Superior temporal gyrus (tissue), 1 donor: ENCODE measurements around the gene ARL3.
"Not testable (repeated sequence)": the region's sequence is repeated elsewhere in the genome, so short reads cannot be mapped to it uniquely, and the experiment has no call there.

Source experiments
- DNase-seq: peaks from one replicate; pipeline ENCODE4 v3.0.0-alpha.2; 2016; ENCODE audit errors: extremely low spot score

The ARL3 gene

DNA sequence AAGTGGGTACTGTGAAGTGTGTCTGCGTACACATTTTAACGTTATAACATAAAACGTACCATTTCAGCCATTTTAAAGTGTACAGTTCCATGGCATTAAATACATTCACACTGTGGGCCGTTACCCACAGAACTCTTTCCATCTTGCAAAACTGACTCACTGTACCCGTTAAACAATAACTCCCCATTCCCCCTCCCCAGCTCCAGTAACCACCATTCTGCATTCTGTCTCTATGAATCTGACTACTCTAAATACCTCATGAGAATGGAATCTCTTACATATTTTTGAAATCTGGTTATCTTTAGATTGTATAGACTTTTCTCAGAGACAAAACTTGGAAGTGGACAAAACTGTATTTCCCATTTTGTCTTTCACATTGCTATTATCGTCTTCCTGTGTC lies 9.3 kb downstream of the ARL3 start:
- DNase-seq = no peak

DNA sequence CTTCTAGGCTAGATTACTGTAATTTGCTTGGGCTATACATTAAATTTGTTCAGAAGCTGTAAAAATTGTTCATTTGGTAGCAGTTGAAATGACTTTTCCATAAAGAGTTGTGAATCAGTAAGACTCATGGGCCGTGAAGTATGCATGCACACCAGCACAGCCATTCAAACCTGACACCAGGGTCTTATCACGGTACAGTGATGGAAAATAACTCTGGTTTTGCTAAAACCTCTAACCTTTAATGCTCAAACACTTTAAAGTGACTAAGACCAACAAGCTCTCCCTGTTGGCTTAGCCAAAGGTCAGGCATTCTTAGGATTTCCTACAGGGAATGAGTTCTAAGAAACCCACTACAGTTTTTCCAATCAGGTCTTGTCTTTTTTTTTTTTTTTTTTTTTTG lies 11.5 kb downstream of the ARL3 start:
- no peak for DNase-seq

DNA sequence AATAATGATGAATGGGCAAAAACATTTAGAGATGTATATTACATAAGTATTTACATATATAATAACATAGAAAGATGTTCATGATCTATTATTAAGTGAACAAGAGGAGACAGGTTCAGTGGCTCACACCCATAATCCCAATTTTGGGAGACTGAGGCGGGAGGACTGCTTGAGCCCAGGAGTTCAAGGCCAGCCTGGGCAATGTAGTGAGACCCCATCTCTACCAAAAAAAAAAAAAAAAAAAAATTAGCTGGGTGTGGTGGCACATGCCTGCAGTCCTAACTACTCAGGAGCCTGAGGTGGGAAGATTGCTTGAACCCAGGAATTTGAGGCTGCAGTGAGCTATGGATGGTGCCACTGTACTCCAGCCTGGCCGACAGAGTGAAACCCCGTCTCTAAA lies 12.4 kb downstream of the ARL3 start:
- DNase-seq = no peak

DNA sequence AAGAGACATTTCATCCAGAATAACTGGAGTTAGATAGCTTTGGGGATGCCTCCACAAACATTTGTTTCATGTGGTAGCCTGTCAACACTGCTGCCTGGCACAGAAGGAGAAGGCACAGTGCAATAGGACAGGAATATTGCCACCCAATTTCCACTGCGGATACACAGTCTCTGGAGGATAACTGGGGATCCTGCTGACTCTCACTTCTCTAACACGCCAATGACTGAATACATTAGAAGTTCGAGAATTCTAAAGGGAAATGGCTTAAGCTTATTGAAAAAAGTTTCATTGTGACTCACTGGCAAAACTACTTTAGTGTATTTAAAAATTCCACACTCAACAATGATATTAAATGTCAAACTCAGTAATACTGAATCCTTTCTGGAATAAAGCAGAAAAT lies 12.9 kb downstream of the ARL3 start:
- DNase-seq = no peak

DNA sequence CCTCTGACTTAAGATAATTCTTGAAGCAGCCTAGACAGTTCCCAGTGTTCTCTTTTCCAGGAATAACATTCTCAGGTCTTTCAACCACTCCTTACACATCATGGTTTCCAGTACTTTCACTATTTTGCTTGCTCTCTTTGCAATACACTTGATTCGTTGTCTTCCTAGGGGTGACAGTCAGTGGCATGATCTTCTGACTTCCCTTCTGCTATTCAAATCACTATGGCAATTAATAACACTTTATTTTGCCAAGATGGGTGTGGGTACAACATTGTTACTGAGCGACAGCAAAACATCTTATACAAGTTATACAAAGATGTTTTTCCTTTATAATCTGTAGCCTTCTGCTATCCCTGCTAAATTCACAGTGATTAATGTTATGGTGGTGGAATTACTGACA lies 15.3 kb downstream of the ARL3 start:
- DNase-seq = no peak

DNA sequence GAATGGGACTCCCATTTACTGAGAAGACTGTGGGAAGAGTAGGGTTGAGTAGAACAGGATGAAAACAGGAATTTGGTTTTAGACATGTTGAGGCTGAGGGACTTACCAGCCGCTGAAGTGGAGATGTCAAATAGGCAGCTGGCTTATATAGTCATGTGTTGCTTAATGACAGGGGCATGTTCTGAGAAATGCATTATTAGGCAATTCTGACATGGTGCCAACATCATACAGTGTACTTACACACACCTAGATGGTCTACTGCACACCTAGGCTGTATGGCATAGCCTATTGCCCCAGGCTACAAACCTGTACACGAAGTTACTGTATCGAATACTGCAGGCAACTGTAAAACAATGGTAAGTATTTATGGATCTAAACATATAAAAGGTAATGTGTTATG lies 17.5 kb downstream of the ARL3 start:
- no peak for DNase-seq

DNA sequence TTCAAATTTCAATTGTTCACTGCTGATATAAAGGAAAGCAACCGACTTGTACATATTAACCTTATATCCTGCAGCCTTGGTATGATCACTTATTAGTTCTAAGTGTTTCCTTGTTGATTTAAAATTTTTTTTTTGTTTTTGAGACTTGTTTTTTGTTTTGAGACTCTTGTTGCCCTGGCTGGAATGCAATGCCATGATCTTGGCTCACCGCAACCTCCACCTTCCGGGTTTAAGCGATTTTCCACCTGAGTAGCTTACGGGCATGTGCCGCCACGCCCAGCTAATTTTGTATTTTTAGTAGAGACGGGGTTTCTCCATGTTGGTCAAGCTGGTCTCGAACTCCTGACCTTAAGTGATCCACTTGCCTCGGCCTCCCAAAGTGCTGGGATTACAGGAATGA lies 18.8 kb downstream of the ARL3 start:
- not testable (repeated sequence) for DNase-seq

DNA sequence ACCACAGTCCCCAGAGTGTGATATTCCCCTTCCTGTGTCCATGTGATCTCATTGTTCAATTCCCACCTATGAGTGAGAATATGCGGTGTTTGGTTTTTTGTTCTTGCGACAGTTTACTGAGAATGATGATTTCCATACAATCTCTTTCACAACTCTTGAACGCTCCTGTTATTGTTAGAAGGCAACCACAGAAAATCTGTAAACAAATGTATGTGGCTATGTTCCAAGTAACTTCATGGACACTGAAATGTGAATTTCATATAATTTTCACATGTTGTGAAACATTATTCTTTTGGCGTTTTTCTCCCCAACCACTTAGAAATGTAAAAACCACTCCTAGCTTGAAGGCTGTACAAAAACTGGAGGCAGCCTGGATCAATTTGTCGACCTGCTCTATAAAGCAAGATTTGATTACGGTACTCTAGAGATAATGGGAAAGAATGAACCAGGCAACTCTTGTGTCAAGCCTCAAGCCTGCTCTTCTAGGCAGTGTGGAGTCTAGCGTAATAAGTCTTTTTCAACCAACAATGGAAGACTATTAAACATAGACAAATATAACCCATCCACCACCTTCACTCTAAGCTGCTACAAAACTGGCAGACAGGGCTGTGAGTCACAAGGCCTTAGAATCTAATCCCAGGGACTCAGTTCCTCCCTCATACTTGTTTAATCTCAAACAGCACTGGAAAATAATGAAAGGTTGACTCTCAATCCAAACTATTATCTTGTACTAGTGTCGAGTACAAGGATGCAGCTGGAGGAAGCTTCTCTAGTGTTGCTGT lies 22.7 kb downstream of the ARL3 start:
- no peak for DNase-seq

DNA sequence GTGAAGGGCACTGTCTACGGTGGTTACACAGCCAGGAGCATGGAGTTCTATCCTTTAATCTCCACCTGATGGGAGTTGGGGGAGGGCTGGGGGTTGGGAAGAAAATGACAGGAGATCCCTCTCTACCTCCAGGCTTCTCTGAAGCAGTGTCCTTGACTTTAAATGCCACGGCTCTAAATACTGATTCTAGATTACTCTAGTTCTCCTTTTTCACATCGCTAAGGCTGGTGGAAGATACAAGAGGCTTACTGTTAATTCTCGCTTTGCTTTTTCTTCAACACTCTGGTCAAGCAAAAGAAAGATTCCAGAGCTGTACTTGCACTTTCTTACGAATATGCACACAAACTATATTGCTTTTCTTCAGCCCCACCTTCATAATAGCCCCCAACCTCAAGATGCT lies 30.5 kb downstream of the ARL3 start:
- DNase-seq = no peak

DNA sequence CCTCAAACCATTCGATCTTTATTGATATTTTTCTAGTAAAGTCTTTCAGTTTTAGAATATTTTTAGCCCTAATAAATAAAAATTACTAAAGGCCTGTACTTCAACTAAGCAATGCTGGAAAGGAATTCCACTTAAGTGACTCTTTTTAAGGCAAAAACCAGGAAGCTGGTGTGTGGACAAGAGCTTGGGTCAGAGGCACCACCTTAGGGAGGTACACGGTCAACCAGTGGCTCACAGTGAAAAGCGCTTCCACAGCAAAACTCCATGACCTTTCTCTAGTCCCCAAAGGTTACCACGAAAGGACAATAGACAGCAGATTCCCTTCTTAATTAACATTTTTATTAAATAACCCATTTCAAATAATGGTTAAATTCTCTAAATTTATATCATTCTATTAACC lies 31.2 kb downstream of the ARL3 start:
- no peak for DNase-seq

DNA sequence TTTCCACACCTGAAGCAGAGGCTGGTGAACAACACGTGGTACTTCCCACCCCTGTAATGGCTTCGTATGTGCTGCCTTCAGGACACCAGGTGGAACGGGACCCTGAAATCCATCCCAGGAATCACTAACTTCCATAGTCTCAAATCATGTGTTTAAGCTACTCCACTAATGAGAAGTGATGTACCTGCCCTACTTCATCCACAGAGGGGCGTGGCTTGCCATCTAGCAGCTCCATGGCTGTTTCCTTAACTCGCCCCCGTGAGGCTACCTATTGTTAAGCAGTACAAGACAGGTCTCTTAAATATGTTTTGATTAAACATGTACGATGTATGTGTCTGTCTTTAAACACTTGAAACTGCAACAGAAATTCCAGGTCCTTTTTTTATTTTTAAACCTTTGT lies 31.8 kb downstream of the ARL3 start:
- no peak for DNase-seq

DNA sequence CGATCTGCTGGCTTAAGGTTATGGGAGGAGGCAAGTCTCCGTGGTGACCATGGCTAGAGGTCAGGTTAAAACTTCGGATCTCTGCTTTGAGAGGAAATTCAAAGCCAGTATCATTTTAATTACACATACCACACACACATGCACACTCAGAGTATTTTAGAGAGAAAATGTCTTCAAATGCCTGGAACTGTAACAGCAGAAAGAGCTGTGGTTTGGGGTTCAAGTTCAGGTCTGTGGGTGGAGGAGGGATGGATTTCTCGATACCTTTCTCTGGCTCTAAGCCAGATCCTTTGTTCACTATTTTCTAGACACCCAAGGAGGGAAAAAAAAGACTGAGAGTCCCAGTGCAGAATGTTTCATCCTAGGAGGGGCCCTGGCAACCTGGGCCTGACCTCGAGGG lies 32.5 kb downstream of the ARL3 start:
- no peak for DNase-seq

DNA sequence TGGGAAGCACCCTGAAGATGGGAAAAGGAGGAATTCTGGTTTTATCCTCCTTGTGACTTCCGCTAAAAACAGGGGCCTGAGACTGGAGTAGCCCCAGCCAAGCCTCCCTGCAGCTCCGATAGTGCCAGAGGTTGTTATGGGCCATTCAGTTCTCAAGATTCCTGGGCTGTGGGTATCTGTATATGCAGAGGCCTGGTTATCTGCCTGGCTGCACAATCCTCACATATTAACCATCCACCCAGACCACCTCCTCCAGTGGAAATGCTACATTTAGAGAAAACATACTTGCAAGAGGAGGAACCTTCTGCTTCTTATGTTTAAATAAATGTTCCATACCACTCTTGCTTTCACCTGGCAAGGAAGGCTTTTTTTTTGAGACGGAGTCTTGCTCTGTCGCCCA lies 34.6 kb downstream of the ARL3 start:
- no peak for DNase-seq

DNA sequence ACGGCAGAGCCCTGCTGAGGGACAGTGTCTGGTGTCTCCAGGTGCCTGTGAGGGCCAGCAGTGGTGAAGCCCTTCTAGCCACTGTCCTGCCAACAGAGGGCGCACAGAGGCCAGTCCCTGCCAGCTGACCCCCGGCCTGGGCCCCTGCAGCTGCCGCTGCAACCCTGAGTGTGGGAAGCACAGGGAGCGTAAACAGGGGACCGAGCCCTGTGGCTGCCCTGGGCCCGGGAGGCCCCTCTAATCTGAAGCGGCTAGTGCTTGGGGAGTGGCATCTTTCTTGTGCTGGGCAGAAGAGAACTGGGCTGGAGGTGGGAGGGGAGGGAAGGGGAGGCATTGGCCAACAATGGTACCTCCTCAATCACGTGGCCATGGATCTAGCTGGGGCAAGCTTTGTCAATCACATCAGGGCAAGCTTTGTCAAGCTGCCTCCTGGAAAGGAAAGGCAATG lies 35.3 kb downstream of the ARL3 start:
- peak; percentile 81 for DNase-seq

DNA sequence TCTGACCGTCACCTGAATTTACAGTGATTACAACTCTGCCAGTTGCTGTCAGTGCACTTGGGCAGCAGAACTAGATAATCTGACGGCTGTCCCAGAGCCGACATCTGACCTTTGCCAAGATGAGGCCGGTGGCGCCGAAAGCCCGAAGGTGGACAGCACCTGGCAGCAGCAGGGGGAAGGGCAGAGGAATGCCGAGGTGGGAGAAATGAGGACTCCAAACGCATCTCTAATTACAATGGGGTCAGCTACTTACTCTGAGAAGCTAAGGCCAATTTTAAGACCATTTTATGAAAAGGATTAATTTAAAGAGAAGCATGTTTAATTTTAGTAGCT lies 36.2 kb downstream of the ARL3 start:
- no peak for DNase-seq

DNA sequence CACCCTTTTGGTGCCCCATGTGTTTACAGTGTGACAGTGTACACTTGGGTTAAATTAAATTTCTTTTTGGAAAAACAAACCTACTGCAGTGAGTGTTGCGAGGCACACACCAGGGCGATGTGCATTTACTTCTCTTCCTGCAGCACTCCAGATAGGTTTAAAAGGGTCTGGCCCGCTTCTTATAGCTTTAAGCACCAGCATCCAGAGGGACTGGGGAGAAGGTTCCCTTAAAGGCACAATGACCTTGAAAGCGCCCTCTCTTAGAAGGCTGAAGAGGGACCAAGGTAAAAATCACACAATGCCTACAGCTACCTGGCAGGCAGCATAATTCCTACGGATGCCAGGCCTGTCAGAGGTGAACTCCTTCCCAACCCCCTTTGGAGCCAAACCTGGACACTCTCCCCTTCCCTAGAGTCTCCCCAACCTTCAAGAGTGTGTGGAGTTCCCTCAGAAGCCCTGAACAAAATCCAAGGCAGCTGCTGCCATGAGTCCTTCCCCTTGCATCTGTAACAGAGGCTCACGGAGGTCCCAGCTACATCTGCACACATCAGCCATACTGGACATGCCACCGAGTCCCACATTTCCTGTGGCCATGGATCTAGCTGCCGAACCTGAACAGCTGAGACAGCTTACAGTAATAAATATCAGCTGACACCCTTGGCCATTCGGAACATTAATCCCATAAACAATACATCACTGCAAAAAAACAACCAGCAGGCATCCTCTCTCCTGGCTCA lies 36.7 kb downstream of the ARL3 start:
- DNase-seq = no peak

DNA sequence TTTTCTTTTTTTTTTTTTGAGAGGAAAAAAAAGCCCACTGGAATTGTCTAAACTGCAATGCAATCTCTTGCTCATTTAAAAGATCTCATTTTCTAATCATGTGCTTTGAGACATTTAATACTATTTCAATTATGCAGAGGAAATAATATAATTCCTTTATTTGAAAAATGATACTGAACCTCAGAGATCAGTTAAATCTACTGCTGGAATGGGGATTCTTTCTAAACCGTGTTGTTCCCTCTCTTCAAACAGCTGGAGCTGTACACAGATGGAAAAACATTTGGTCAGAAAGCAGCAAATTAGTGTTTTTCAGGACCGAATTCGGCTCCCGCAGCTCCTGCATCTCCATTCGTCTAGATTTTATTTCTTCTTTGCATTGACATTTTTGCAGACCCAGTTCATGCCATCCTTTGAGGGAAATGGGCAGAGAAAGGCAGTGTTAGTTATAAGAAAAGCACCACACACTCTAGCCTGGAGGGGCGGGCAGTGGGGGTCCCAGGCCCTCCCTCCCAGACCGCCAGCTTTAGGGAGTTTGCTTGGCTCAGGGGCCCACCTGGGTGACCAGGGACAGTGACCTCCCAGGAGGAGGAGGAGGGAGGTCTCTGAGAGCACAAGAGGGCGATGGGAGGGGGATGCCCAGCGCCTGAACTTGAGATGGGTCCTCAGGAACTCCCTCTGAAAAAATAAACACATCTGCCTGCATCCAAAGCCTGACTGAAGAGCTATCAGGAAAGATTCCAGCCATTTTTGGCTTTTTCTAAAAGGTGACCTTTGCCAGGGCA lies 37.5 kb downstream of the ARL3 start:
- no peak for DNase-seq

DNA sequence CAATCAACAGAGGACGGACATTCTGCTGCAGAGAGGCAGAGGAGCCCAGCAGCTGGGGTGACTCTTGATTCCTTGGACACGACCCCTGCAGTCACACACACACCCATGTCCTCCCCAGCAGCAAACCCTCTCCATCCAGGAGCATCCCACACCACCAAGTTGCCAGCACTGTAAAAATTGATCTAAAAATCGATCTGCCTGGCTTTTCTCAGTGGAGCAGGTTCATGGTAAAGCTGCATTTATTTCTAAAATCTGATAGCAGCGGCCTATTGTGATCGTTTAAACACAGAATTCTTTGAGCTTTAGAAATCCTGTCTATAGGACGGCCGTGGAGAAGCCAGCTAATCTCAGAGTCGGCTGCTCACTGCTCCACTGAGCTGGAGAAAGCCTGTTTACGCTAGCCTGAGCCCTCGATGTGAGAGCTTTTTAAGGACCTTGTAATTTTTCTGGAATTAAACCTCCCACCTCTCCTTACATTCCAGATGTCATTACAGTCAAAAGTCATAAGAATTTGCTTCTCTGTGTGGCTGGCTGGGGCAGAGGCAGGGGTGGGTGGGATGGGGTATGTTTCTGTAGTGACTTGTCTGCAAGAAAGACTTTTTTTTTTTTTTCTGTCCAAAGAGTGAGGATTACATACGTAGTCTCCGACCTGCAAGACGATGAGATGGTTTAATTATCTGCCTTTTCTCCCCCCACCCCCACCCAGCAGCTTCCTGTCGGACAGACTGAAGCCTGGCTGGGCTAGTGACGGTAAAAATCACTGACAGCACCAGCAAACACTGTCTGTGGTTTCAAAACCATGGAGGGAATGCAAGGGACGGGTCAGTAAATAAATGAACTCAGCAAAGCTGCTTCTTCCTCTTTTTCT lies 38.3 kb downstream of the ARL3 start:
- peak; percentile 49 for DNase-seq

DNA sequence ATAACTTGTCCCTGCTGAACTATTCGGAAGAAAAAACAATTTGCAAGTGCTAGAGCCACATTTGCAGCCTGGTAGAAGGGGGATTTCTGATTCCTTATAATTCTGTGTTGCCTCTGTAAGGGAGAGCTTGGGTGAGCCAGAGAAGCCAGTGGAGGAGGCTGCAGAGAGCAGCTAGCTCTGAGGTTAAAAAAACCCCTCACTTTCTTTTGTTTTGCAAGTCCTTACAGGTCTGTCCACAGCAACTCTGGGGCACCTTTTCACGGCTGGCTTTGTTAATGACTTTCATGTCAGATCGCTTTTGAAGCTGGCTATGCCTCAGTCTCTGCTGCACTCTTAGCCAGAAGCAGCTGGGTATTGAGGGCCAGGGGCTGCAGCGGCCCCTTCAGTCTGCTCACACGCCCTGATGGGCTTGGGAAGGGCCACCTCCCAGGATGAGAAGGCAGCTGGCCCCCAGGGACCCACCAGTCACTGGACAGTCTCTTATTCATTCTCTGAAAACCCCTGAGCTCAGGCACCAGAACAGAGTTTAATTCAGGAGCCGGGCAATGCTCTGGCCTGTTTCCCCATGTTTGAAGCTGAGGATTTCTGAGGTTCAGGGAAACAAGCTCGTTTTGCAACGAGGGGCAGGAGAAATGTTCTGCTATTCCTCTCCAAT lies 39.1 kb downstream of the ARL3 start:
- DNase-seq = peak; percentile 51

DNA sequence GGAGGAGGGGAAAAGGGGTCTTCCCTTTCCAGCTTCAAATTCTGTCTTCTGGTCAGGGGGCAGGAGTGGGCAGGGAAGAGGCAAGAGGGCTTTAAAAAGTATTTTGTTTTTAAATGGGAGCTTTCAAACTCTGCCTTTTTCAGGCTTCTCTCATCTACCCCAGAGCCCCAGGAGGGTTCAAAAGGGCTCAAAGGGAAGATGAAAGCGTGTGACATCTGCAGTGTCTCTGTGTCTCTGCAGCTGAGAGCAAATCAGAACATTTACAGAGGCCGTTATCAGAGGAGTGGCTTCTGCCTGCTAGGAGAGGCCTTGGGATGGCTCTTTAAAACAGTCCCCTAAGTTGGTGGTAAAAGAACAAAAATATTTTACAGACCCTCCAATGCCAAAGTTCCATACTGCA lies 39.6 kb downstream of the ARL3 start:
- DNase-seq = peak; percentile 44

DNA sequence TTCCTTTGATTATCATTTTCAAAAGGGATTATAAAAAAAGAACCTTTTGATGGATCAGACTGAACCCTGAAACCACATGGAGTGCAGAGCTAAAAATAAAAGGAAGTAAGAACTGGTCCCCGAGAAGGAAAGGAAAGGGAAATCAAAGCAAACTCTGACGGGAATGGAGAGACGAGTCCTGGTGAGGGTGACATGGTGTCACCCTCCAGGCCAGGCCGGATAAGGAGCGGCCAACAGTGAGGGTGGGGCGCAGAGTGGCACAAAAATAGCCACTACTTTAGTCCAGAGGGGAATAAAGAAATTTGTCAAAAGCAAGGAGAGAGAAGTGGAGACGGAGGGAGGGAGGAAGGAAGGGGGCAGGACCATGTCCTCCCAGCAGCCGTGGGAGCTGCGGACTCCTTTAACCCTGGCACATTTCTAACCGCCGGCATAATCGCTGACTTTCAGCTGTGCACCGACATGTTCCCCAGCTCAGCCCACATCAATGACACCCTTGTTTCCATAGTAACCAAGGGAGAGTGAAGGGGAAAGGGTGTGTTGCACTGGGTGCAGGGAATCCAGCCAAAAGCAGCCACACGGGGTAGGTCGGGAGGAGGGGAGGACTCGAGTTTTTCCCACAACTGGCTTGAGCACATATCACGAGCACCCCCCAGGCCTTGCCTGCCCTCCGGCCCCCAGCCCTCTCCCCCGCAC lies 40.2 kb downstream of the ARL3 start:
- DNase-seq = peak; percentile 78
